IPS DF 6.9 (cell line): ENCODE measurements around the gene MAP4.
"Not testable (repeated sequence)": the region's sequence is repeated elsewhere in the genome, so short reads cannot be mapped to it uniquely, and the experiment has no call there.

Experiments
- DNase-seq: peaks from one replicate; pipeline ENCODE4 v3.0.0-alpha.2; 2013; ENCODE audit warnings: low read depth, low spot score
- H3K27ac ChIP-seq: one replicate; pipeline ENCODE4 v1.5.1; 2013; ENCODE audit warnings: low read length, control low read depth
- H3K27me3 ChIP-seq: 2 replicates; pipeline ENCODE4 v1.6.1; 2013; ENCODE audit warnings: mild to moderate bottlenecking, low read length; ENCODE audit not compliant: control insufficient read depth, insufficient read depth
- H3K36me3 ChIP-seq: 2 replicates; pipeline ENCODE4 v1.6.1; 2013; ENCODE audit warnings: low read length; ENCODE audit not compliant: control insufficient read depth, insufficient read depth
- H3K4me1 ChIP-seq: 2 replicates; pipeline ENCODE4 v1.6.1; 2013; ENCODE audit warnings: low read length; ENCODE audit not compliant: control insufficient read depth, insufficient read depth
- H3K4me3 ChIP-seq: 2 replicates; pipeline ENCODE4 v1.5.1; 2013; ENCODE audit warnings: mild to moderate bottlenecking, low read length
- H3K9me3 ChIP-seq: 2 replicates; pipeline ENCODE4 v1.6.1; 2013; ENCODE audit warnings: low read length, inconsistent platforms; ENCODE audit not compliant: control insufficient read depth, insufficient read depth
- WGBS: extraction: QIAGEN DNeasy Blood & Tissue Kit; methylation state at CpG from one replicate; pipeline ENCODE4 v1.1.7; 2013; ENCODE audit warnings: mixed read lengths, missing lambda C conversion rate; ENCODE audit not compliant: insufficient read length, insufficient coverage; 5-methylcytosine and 5-hydroxymethylcytosine counted together

The MAP4 gene

DNA sequence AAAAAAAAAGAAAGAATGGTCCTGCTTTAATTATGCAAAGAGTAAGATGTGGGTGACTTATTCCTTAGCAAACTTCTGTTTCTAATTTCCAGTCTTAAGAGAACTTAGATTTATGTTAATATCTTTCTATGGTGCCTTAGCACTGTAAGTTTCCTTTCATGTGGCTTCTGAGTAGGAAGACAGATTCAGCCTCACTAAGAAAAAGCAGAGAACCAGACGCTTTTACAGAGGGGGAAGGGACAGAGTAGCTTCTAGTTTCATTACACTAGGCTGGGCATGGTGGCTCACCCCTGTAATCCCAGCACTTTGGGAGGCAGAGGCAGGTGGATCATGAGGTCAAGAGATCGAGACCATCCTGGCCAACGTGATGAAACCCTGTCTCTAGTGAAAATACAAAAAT lies 118.3 kb downstream of the MAP4 start:
- Histone ChIP-seq H3K9me3 (no peaks in the 10 kb centered on the region), H3K4me1 (peaks cover 4% of the 10 kb centered on the region), H3K27ac (no peak overlapping the region), H3K4me3 (no peak overlapping the region), H3K36me3 (no peaks in the 10 kb centered on the region), H3K27me3 (no peaks in the 10 kb centered on the region)
- WGBS, result no CpG with 5 or more reads among the region's 3 CpGs
- DNase-seq, result no peak

DNA sequence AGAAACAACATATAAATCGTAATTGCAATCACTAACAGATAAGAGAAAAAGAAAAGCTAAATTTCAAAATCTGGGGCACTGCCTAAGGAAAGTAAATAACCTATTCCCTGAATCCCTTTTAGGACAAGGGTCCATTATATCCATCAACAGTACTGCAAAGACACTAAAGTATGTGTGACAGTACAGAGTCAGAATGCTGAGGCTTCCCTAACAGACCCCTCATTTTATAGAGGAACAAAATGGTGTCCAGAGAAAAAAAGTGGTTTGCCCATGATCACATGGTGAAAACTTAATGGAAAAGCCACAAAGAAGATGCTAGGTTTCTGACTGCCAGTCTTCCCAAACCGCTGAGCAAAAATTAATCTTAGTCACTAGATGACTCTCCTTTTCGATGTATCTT lies 119.5 kb downstream of the MAP4 start:
- no peak overlapping the region for H3K27ac ChIP-seq
- H3K36me3 ChIP-seq, result no peaks in the 10 kb centered on the region
- no CpG with 5 or more reads among the region's 3 CpGs for WGBS
- no peak for DNase-seq
- H3K9me3 ChIP-seq, result no peaks in the 10 kb centered on the region
- no peak overlapping the region for H3K4me3 ChIP-seq
- peaks cover 5% of the 10 kb centered on the region for H3K4me1 ChIP-seq
- no peaks in the 10 kb centered on the region for H3K27me3 ChIP-seq

- no peak overlapping the region for H3K27ac ChIP-seq
- no peak for DNase-seq
- no peak overlapping the region for H3K4me3 ChIP-seq
- no CpG with 5 or more reads among the region's 3 CpGs for WGBS
- no peaks in the 10 kb centered on the region for H3K36me3 ChIP-seq
- H3K9me3 ChIP-seq, result no peaks in the 10 kb centered on the region
- no peaks in the 10 kb centered on the region for H3K27me3 ChIP-seq
- H3K4me1 ChIP-seq, result peaks cover 7% of the 10 kb centered on the region
Observed at GRCh38 chr3:47895241-47895640, 121.0 kb downstream of the MAP4 start.

DNA sequence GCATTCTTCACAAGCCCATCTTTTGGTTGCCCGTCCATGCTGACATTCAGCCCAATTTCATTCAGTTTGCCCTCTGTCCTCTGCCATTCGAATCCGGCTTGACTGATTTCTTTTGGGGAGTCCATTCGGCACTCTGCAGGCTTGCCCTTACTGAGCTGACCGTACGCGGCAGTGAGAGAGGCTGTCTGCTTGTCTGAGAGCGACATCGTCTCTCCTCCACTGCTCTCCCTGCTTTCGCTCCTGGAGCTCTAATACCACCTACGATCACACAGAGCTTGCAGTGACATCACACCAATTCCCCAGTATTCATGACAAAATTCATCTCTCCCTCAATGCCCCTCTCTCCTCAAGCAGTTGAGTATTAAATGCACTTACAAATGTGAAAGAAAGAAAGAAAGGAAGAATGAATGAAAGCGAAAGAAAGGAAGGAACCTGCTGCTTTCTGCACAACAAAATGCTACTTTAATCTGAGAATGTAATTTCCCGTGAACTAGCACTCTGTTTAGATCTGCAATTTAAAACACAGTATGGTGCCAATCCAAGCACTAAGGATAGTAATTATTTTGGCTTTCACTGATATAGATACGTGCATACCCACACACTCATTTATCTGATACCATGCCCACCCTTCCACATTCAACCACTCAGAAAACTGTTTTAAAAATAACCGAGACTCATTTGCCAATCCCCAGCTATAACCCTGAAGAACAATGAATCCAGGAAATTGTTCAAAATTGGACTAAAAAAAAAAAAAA lies 123.8 kb downstream of the MAP4 start:
- WGBS, result no CpG with 5 or more reads among the region's 15 CpGs
- H3K27ac ChIP-seq, result no peak overlapping the region
- DNase-seq, result no peak

DNA sequence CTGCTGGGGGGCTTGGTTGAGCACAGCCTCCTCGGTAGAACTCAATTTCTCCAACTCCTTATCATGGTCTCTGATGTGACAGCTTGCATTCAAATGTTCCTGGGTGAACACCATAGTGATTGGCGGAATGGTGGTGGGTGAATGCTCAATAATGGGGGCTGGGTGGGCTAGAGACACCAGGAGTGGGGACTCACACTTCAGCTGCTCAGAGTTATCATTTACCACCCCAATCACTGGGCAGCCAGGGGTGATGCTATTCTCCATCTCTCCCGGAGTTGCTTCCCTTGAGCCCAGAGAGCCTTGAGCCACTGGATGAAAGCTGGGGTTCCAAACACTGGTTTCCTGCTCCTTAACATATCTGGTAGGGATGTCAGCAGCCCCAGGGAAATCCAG lies 124.6 kb downstream of the MAP4 start:
- no CpG with 5 or more reads among the region's 3 CpGs for WGBS
- no peak overlapping the region for H3K27ac ChIP-seq
- no peaks in the 10 kb centered on the region for H3K27me3 ChIP-seq
- H3K4me1 ChIP-seq, result peaks cover 8% of the 10 kb centered on the region
- H3K9me3 ChIP-seq, result no peaks in the 10 kb centered on the region
- H3K36me3 ChIP-seq, result no peaks in the 10 kb centered on the region
- no peak for DNase-seq
- H3K4me3 ChIP-seq, result no peak overlapping the region

More for the DNA sequence above, 123.8 kb downstream of the MAP4 start:
- Histone ChIP-seq H3K27me3 (no peaks in the 10 kb centered on the region), H3K9me3 (no peaks in the 10 kb centered on the region), H3K36me3 (no peaks in the 10 kb centered on the region), H3K4me1 (peaks cover 8% of the 10 kb centered on the region), H3K4me3 (no peak overlapping the region)

DNA sequence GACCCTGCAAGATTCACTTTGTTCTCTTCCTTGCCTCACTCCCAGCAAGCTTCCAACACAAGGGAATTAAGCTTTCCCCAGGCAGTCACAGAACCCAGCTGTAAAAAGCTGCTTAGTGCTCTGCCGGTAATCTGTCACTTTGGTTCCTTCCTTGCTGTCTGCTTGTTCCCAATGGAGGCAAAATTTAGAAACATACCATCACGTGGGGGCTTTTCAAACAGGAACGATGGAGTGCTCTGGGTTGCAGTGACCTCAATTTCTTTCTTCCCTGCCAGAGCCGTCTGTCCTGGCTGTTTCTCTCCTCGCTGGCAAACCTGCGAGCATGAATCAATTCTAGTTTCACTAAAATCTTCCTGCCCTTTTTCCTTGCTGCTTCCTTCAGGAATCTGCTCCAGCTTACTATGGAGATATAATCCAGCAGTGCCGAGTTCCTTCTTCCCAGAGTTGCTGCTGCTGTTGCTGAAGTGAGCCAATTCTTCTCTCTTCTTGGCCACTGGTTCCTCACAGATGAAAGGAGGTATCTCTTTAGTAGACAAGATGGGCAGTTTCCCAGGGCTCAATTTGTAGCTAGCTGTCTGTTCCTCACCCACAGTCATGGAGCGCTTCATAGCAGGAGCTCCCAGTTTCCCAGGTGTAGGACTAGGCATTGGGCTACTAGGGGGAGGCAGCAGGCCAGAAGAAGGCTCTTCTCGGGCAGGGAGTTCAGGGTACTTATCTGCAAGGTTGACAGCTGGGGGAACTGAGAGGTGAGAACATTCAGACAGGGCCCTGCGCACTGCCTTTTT lies 125.2 kb downstream of the MAP4 start:
- Histone ChIP-seq H3K36me3 (no peaks in the 10 kb centered on the region), H3K4me3 (no peak overlapping the region), H3K4me1 (peaks cover 8% of the 10 kb centered on the region), H3K27me3 (no peaks in the 10 kb centered on the region), H3K9me3 (no peaks in the 10 kb centered on the region), H3K27ac (no peak overlapping the region)
- WGBS, result no CpG with 5 or more reads among the region's 10 CpGs
- DNase-seq, result no peak

DNA sequence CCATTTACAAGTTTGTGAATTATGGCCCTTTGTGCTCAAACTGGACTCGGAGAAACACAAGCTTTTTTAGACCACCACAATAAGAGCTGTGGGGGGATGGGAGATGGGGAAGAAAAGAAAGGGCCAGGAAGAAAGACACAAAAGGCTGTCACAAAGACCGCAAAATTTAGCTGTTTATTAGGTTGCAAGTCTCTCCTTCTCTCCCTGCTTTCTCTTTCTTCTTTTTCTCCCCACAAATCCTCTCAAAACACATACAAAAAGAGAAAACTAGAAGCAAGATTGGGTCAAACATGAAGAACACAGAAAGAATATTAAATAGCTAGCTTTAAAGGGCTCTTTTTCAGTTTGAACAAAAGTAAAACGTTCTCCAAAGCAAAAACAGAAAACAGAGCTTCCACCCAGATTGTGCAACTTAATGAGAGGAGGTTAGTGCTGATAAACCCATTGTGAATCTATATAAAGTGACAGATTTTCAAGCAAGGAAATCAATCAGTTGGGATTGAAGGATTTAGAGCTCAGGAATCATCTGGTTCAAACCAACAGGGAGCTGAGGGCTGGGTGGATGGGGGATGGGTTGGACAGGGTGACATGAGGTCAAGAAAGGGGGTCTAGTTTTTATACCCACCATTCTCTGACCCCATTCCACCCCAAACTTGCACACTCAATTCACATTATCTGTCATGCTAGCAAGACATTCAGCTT lies 125.9 kb downstream of the MAP4 start:
- no CpG with 5 or more reads among the region's 3 CpGs for WGBS
- no peak overlapping the region for H3K27ac ChIP-seq
- H3K4me3 ChIP-seq, result no peak overlapping the region
- no peaks in the 10 kb centered on the region for H3K27me3 ChIP-seq
- H3K36me3 ChIP-seq, result no peaks in the 10 kb centered on the region
- peaks cover 8% of the 10 kb centered on the region for H3K4me1 ChIP-seq
- no peak for DNase-seq
- no peaks in the 10 kb centered on the region for H3K9me3 ChIP-seq

DNA sequence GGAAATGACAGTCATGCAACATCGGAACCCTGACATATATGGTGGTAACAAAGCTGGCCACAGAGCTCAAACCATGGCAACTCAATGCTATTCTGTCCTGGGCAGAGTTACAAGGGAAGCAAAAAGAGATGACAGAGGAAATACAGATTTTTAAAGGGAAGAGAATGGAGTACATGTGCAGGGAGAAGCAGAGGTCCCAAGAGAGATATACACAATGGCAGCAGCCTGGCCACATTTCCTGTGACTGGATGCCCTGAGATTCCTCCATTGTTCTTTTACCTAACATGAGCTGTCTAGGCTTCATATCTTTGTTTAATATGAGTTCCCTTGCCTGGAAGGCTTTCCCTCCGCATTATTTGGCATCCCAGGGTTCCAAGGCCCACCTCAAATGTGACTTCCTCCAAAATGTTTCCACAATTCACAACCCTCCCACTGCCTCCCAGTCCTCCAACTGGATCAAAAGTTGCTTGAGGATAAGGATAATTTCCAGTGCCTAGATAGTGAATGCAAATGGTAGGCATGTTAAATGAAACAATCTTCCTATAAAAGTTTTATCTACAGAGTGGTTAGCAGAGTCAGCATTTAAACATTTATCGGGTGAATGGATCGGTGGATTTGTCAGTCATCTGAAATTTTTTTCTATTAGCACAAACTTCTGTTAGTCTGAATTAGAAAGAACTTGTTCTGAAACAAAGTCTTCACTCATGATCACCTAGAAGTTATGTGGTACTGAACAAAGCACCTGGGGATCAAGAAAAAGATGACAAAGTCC lies 127.0 kb downstream of the MAP4 start:
- no peak overlapping the region for H3K27ac ChIP-seq
- no CpG with 5 or more reads among the region's 4 CpGs for WGBS
- H3K36me3 ChIP-seq, result no peaks in the 10 kb centered on the region; the same call in 1 of the 2 replicates
- no peaks in the 10 kb centered on the region for H3K9me3 ChIP-seq
- no peak for DNase-seq
- H3K27me3 ChIP-seq, result no peaks in the 10 kb centered on the region
- no peak overlapping the region for H3K4me3 ChIP-seq
- H3K4me1 ChIP-seq, result peaks cover 8% of the 10 kb centered on the region

- H3K9me3 ChIP-seq, H3K27ac ChIP-seq, H3K4me1 ChIP-seq, DNase-seq, H3K36me3 ChIP-seq, H3K4me3 ChIP-seq, H3K27me3 ChIP-seq: not testable (repeated sequence)
- no CpG with 5 or more reads among the region's 9 CpGs for WGBS
Observed at GRCh38 chr3:47887991-47888390, 128.2 kb downstream of the MAP4 start.

GRCh38 chr3:47885168-47885567 lies 131.0 kb downstream of the MAP4 start:
- Histone ChIP-seq H3K9me3 (no peaks in the 10 kb centered on the region), H3K36me3 (no peaks in the 10 kb centered on the region; the same call in 1 of the 2 replicates), H3K4me1 (peaks cover 1% of the 10 kb centered on the region; the same call in 1 of the 2 replicates), H3K27ac (no peak overlapping the region), H3K4me3 (no peak overlapping the region), H3K27me3 (no peaks in the 10 kb centered on the region)
- WGBS, result no CpG with 5 or more reads among the region's 1 CpG
- no peak for DNase-seq
